GM18517 (cell line): Measurements from ENCODE around the gene WDR86.

Source experiments
- ATAC-seq: cut with Tn5 transposase; IDR thresholded peaks from one replicate; pipeline ENCODE4 v1.9.1; 2021; ENCODE audit warnings: mild to moderate bottlenecking, moderate library complexity; ENCODE audit not compliant: unreplicated experiment

The WDR86 gene

GRCh38 chr7:151427705-151428377 lies 18.0 kb upstream of the WDR86 start:
- no peak for ATAC-seq

GRCh38 chr7:151426904-151427704 lies 17.3 kb upstream of the WDR86 start:
- no peak for ATAC-seq

GRCh38 chr7:151426441-151426903 lies 16.6 kb upstream of the WDR86 start:
- no peak for ATAC-seq

GRCh38 chr7:151425670-151426440 lies 16.0 kb upstream of the WDR86 start:
- ATAC-seq, result no peak

GRCh38 chr7:151424799-151425198 lies 15.0 kb upstream of the WDR86 start:
- no peak for ATAC-seq

GRCh38 chr7:151423936-151424335 lies 14.1 kb upstream of the WDR86 start:
- no peak for ATAC-seq

- no peak for ATAC-seq
These were observed 13.4 kb upstream of the WDR86 start for GRCh38 chr7:151423226-151423625.

GRCh38 chr7:151422212-151422611 lies 12.4 kb upstream of the WDR86 start:
- no peak for ATAC-seq

GRCh38 chr7:151420144-151420543 lies 10.3 kb upstream of the WDR86 start:
- ATAC-seq, result no peak

- ATAC-seq, result no peak
These were observed 7.1 kb upstream of the WDR86 start for GRCh38 chr7:151416941-151417315.

GRCh38 chr7:151416112-151416940 lies 6.5 kb upstream of the WDR86 start:
- no peak for ATAC-seq

GRCh38 chr7:151415375-151416105 lies 5.7 kb upstream of the WDR86 start:
- ATAC-seq, result no peak

- ATAC-seq, result no peak
These were observed 3.4 kb upstream of the WDR86 start for GRCh38 chr7:151413241-151413640.

GRCh38 chr7:151412318-151412717 lies 2.5 kb upstream of the WDR86 start:
- ATAC-seq, result no peak

GRCh38 chr7:151411551-151411950 lies 1.7 kb upstream of the WDR86 start:
- ATAC-seq, result no peak

GRCh38 chr7:151410405-151411390 lies 860 bp upstream of the WDR86 start:
- no peak for ATAC-seq

GRCh38 chr7:151408839-151409666 lies 785 bp downstream of the WDR86 start:
- no peak for ATAC-seq

GRCh38 chr7:151408498-151408838 lies 1.4 kb downstream of the WDR86 start:
- no peak for ATAC-seq
